NAMALWA (cell line): ENCODE measurements around the gene TMEM231.
A peak's percentile ranks its signal among the peaks of the same experiment; 100 is the strongest.
"Not testable (repeated sequence)": the region's sequence is repeated elsewhere in the genome, so short reads cannot be mapped to it uniquely, and the experiment has no call there.

Source experiments
- DNase-seq: peaks from one replicate; pipeline ENCODE4 v3.0.0-alpha.2; 2015; ENCODE audit warnings: low spot score

Gene TMEM231

DNA sequence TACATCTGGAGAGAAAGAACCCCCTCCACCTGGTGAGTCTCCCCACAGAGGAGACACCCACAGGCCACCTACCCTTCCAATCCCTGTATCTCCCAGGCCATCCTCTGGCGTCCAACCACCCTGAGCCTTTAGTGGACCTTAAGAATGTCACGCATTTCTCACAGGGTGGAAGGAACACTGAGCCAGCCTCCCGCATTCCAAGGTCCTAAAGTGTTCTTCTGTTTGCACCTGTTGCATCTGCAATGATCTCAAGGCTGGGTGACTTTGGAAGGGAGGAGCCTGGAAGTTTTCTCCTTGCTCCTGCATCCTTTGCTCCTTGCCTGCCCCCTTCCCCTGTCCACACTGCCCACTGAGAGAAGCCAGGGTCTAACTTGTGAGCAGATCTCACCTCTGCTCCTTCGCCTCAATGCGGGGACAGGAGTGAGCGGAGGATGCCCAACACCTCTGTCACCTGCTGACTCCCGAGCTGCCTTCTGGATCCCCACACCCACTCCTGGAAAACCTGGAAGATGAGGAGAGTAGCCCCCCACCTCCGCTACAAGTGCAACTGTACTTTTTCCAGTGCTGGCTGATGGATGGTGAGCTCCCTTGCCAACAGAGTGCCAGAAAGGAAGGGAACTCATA lies 23.8 kb downstream of the TMEM231 start:
- no peak for DNase-seq

- DNase-seq, result no peak
These were observed 26.1 kb downstream of the TMEM231 start for GRCh38 chr16:75529959-75530358.

- DNase-seq, result no peak
These were observed 26.8 kb downstream of the TMEM231 start for GRCh38 chr16:75529056-75529905.

- DNase-seq, result no peak
These were observed 28.2 kb downstream of the TMEM231 start for GRCh38 chr16:75527825-75528299.

GRCh38 chr16:75526032-75526790 lies 29.8 kb downstream of the TMEM231 start:
- no peak for DNase-seq

DNA sequence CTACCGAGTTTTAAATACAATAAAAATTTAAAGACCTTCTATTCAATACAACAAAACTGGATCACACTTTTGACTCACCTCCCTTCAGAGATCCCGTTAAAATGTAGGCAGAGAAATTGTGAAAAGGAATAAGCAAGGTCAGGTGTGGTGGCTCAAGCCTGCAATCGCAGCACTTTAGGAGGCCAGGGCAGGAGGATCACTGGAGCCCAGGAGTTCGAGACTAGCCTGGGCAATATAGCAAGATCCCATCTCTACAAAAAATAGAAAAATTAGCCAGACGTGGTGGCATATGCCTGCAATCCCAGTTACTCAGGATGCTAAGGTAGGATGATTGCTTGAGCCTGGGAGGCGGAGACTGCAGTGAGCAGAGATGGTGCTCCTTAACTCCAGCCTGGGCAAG lies 36.9 kb downstream of the TMEM231 start:
- no peak for DNase-seq

- DNase-seq, result not testable (repeated sequence)
These were observed 39.7 kb downstream of the TMEM231 start for GRCh38 chr16:75516189-75516966.

GRCh38 chr16:75514296-75514695 lies 41.8 kb downstream of the TMEM231 start:
- no peak for DNase-seq

DNA sequence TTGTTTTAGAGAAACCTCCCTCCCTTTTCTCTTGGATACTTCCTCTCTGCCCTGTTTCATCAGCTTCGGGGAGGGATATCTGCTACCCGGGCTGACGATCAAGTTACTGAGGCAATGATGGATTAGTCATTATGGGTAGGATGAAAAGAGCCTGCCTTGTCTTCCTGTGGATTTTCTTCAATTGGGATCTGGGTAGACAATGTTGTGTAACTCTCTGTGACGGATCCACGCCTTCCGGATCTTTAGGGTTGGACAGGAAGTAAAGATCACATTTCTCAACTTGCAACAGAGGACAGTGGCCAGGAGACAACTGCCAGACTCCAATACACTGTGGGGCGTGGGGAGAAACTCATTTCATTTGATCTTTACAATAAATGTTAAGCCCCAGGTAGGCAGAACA lies 49.5 kb downstream of the TMEM231 start:
- no peak for DNase-seq

GRCh38 chr16:75506107-75506506 lies 49.9 kb downstream of the TMEM231 start:
- DNase-seq, result no peak

DNA sequence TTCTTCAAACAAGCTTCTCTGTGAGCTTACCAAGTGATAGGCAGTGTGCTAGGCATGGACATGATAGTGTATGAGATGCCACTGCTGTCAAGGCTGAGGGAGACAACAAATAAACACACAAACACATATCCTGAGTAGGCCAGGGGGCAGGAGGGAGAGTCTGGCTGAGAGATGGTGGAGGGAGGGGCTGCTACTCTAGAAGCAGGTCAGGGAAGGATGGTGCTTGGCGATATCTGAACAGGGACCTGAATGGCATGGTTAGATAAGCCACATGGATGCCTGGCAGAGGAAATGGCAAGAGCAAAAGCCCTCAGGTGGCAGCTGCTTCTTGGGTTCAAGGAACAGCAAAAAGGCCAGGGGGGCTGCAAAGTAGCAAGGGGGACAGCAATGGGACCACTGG lies 52.3 kb downstream of the TMEM231 start:
- DNase-seq, result no peak

GRCh38 chr16:75502916-75503605 lies 53.0 kb downstream of the TMEM231 start:
- DNase-seq, result no peak

DNA sequence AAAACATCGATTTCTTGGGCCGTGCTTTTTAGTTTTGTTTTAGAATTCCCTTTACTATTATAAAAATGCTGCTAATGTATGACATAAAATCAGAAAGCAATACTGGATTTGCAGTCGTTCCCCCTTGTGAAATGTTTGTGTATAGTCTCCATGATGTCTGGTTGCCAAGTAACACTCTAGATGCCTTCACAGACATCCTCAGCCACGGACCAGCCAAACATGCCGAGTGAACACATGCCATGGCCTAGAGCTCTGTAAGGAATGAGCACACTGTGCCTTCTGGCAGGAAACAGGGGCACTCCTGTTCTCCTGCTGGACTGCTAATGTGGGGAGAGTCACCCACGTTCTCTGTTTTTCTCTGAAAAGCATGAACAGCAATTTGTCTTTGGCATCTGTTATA lies 54.2 kb downstream of the TMEM231 start:
- not testable (repeated sequence) for DNase-seq

- no peak for DNase-seq
These were observed 54.7 kb downstream of the TMEM231 start for GRCh38 chr16:75501359-75501758.

DNA sequence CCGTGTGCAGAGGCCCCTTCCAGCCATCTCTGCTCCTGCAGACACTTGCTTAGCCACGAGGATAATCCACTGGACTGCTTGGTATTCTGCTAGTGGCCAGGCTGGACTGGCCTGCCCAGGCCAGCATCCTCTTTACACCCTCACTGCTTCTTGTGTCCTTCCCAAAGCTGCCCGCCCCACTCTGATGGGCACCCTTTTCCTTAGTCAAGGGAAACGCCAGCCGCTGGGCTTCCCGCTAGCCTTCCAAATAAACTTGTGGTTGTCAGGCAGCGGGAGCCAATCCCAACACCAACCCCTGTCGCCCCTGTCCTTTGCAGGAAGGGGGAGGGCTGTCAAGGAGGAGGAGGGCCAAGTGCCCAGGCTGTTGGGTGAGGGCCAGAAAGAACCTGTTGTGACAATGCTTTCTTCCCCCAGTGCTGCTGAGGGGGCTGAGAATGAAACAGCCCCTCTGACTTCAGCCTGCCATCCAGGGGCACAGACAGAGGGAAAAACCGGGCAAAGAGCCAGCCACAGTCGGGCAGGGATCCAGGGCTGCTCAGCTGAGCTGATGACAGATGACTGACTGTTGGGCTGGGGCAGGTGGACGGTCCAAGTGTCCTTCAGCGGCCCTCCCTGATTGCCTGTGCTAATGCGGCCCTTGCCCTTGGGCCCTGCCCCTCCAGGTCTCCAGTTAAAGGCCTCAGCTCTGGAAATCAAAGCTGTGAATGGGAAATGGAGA lies 57.3 kb downstream of the TMEM231 start:
- not testable (repeated sequence) for DNase-seq

DNA sequence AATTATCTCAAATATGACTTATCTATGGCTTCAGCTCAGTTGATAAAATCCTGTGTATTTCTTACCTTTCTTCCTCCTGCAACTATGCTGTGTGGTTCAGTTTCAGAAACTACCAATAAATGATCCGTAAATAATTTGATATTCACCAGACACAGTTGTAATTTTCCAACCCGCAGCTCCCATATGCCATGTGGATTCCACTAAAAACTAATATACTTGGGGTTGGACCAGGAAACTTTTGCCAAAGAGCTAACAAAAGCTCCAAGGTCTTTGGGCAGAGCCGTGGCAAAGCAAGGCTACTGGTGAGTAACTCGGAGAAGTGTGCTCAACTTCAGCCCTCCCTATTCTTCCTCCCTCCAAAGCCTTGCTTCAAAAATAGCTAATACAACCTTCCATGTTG lies 58.5 kb downstream of the TMEM231 start:
- DNase-seq, result no peak

DNA sequence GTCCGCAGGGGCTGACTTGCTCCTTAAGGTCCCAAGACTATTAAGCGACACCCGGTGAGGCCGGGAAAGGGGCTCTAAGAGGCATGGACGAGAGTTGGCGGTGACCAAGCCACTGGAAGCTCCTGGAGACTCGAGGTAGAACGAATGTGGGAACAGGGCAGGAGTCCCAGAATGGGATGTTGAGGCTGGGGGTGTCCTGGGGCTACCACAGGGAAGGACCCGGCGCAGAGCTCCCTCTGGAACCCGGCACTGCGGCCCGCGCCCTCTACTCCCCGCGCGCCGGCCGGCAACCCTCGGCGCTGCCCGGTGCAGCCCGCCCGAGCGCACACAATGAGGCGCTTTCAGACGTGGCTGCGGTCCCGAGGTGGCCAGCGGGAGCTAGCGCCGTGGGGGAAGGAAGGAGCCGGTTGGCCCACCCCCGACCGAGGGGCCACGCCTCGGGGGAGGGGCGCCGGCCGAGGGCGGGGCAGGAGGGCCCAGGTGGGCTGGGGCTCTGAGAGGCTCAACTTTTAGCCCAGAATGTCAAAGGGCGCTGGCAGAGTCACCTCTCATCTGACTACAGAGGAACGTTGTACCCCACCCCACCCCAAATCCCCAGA lies 60.9 kb downstream of the TMEM231 start, which contains the start of gene CHST6:
CHST6 (minus strand) TSS at position 366 of the 599 bp plus-strand sequence. CDS start 15,613 bp downstream, outside the sequence.
- no peak for DNase-seq

DNA sequence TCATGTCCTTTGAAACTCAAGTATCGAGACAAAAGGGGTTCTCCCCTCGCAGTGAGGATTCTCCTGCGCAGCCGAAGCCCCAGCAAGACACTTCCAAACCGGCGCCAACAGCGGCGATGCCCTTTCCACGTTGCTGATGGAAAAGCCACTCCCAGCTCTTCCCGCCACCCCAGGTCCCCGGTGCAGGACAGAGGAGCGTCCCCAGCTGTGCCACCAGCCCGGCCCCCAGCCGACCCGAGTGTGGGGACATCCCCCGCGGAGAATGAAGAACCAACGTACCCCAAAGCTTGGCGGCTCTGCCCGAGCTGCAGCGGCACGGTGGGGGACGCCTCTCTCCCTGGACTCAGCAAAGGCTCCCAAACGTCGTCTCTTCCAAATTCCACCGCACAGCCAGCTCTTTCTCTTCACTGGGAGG lies 61.4 kb downstream of the TMEM231 start:
- DNase-seq, result no peak

- no peak for DNase-seq
These were observed 61.9 kb downstream of the TMEM231 start for GRCh38 chr16:75494184-75494583.

GRCh38 chr16:75491876-75492275 lies 64.2 kb downstream of the TMEM231 start:
- DNase-seq, result peak; percentile 70
